HEK293T (cell line): ENCODE results near the gene MORC4.
"Not testable (repeated sequence)": the region's sequence is repeated elsewhere in the genome, so short reads cannot be mapped to it uniquely, and the experiment has no call there.

ENCODE experiments used
- CTCF ChIA-PET: fragments of 350-600 bp; formaldehyde crosslinking; extraction: SDS; loops from one replicate; lab custom pipeline; 2021; ENCODE audit warnings: antibody characterized with exemption, inconsistent platforms; lab: Yijun Ruan, JAX
- POLR2A ChIA-PET: fragments of 350-600 bp; formaldehyde crosslinking; extraction: SDS; loops from one replicate; lab custom pipeline; 2020; ENCODE audit warnings: antibody characterized with exemption, inconsistent platforms; lab: Yijun Ruan, JAX
- DNase-seq: peaks from one replicate; pipeline ENCODE4 v3.0.0; 2012; ENCODE audit warnings: mixed read lengths; ENCODE audit errors: extremely low spot score
- ARNT ChIP-seq: fragments of 450-650 bp; IDR thresholded peaks from 2 replicates; pipeline ENCODE4 v1.6.1; 2017; ENCODE audit warnings: mild to moderate bottlenecking
- BHLHE40 ChIP-seq: fragments of 450-650 bp; IDR thresholded peaks from 2 replicates; pipeline ENCODE4 v1.6.1; 2016; ENCODE audit warnings: mild to moderate bottlenecking, moderate library complexity, borderline replicate concordance
- CTBP1 ChIP-seq: fragments of 450-650 bp; IDR thresholded peaks from 2 replicates; pipeline ENCODE4 v1.6.1; 2016; ENCODE audit warnings: borderline replicate concordance
- ELF4 ChIP-seq: fragments of 450-650 bp; IDR thresholded peaks from 2 replicates; pipeline ENCODE4 v1.6.1; 2017; ENCODE audit warnings: antibody characterized with exemption
- FOXA1 ChIP-seq: fragments of 450-650 bp; IDR thresholded peaks from 2 replicates; pipeline ENCODE4 v1.6.1; 2016; ENCODE audit warnings: mild to moderate bottlenecking
- FOXK2 ChIP-seq: fragments of 450-650 bp; IDR thresholded peaks from 2 replicates; pipeline ENCODE4 v1.6.1; 2016; ENCODE audit warnings: mild to moderate bottlenecking
- FOXM1 ChIP-seq: fragments of 450-650 bp; IDR thresholded peaks from 2 replicates; pipeline ENCODE4 v1.6.1; 2017; ENCODE audit warnings: mild to moderate bottlenecking, borderline replicate concordance
- HDGF ChIP-seq: fragments of 450-650 bp; IDR thresholded peaks from 2 replicates; pipeline ENCODE4 v1.6.1; 2017; ENCODE audit warnings: antibody characterized with exemption, borderline replicate concordance
- L3MBTL2 ChIP-seq: fragments of 450-650 bp; conservative IDR thresholded peaks from 2 replicates; pipeline ENCODE4 v1.6.1; 2016; ENCODE audit warnings: mild to moderate bottlenecking
- LEF1 ChIP-seq: fragments of 450-650 bp; IDR thresholded peaks from 2 replicates; pipeline ENCODE4 v1.6.1; 2017; ENCODE audit warnings: mild to moderate bottlenecking, borderline replicate concordance
- NFRKB ChIP-seq: fragments of 450-650 bp; IDR thresholded peaks from 2 replicates; pipeline ENCODE4 v1.6.1; 2016; ENCODE audit warnings: mild to moderate bottlenecking, moderate library complexity
- SP1 ChIP-seq: fragments of 450-650 bp; IDR thresholded peaks from 2 replicates; pipeline ENCODE4 v1.6.1; 2017
- SUZ12 ChIP-seq: fragments of 450-650 bp; IDR thresholded peaks from 2 replicates; pipeline ENCODE4 v1.6.1; 2016; ENCODE audit warnings: mild to moderate bottlenecking
- TARDBP ChIP-seq: fragments of 450-650 bp; IDR thresholded peaks from 2 replicates; pipeline ENCODE4 v1.6.1; 2016
- ZNF384 ChIP-seq: fragments of 450-650 bp; IDR thresholded peaks from 2 replicates; pipeline ENCODE4 v1.6.1; 2016
- TF ChIP-seq, protein P1 (sequence below): fragments of 450-650 bp; IDR thresholded peaks from 2 replicates; pipeline ENCODE4 v1.6.1; 2016

Gene MORC4

DNA sequence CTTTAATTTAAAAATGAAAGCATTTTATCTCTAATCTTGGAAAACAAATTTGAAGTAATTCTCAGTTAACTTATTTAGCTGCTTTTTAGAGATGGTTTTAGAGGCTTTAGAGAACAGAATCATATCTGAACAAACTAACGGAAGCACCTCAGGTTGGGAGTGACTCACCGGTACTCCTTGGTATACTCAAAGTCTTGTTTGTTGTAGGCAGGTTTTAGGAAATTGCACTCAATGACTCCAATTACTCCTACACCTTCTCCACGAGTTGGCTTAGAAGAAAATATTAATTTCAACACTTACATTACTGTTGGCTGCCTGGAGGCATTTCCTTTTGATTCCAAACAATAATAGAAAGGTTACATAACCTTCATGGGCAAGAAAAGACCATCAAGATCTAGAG is 23.6 kb downstream of the MORC4 start:
- no peak for DNase-seq
- TF ChIP-seq NFRKB, result no peak
- no peak for TF ChIP-seq BHLHE40
- TF ChIP-seq FOXK2, result no peak
- no peak for TF ChIP-seq ARNT
- TF ChIP-seq CTBP1, result no peak
- TF ChIP-seq ZNF384, result no peak
- no peak for TF ChIP-seq ELF4
- TF ChIP-seq SP1, result no peak
- TF ChIP-seq SUZ12, result no peak
- no peak for TF ChIP-seq FOXA1
- no peak for TF ChIP-seq LEF1
- no peak for TF ChIP-seq HDGF
- TF ChIP-seq TARDBP, result no peak
- TF ChIP-seq, protein P1, sequence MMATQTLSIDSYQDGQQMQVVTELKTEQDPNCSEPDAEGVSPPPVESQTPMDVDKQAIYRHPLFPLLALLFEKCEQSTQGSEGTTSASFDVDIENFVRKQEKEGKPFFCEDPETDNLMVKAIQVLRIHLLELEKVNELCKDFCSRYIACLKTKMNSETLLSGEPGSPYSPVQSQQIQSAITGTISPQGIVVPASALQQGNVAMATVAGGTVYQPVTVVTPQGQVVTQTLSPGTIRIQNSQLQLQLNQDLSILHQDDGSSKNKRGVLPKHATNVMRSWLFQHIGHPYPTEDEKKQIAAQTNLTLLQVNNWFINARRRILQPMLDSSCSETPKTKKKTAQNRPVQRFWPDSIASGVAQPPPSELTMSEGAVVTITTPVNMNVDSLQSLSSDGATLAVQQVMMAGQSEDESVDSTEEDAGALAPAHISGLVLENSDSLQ, result no peak
- CTCF ChIA-PET, result no interaction called here
- POLR2A ChIA-PET, result no interaction called here

DNA sequence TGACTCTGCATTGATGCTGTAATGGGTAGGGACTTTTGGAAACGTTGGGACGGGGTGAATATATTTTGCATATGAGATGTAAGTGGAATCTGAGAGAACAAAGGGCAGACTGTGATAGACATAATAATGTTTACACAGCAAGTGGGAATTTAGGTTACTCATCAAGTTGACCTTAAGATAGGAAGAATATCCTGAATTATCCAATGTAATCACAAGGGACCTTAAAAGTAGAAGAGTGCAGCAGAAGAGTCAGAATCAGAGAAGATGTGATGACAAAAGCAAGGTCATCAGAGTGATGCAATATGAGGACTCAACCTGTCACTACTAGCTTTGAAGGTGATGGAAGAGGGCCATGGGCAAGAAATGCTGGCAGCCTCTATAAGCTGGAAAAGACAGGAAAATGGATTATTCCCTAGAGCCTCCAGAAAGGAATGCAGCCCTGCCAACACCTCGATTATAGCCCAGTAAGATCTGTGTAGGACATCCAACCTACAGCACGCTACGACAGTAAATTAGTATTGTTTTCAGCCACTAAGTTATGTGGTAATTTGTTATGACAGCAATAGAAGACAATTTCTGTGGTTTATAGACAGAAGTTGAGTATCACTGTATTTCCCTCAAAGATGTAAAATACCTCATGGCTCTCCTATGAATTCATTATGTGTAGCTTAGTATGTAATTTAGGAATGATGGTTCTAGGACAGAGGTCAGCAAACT is 26.4 kb downstream of the MORC4 start:
- DNase-seq, result no peak
- ChIA-PET CTCF (no interaction called here), POLR2A (no interaction called here)
- TF ChIP-seq ELF4 (no peak), ZNF384 (no peak), LEF1 (no peak), SUZ12 (no peak), ARNT (no peak), TARDBP (no peak), BHLHE40 (no peak), SP1 (no peak), FOXA1 (no peak), HDGF (no peak), L3MBTL2 (no peak), NFRKB (no peak), FOXK2 (no peak)

DNA sequence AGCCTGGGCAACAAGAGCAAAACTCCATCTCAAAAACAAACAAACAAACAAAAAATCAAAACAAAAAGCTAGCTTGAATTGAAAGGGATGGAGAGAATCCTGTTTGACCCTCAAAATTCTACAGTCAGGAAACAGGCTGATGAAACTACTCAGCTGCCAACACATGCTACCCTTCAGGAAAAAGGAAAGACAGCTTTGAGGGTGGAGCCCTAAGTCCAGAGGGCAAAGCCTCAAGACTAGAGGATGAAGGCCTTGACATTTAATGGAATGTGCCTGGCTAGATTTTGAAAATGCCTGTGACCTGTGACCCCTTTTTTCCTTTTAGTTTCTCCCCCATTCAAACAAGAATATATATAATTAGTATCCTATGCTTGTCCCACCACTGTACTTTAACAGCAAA is 27.1 kb downstream of the MORC4 start:
- ChIA-PET CTCF (no interaction called here), POLR2A (no interaction called here)
- TF ChIP-seq SUZ12, result no peak
- TF ChIP-seq ELF4, result no peak
- no peak for TF ChIP-seq ARNT
- TF ChIP-seq HDGF, result no peak
- TF ChIP-seq ZNF384, result no peak
- TF ChIP-seq FOXM1, result no peak
- TF ChIP-seq LEF1, result no peak
- TF ChIP-seq L3MBTL2, result no peak
- no peak for TF ChIP-seq FOXK2
- TF ChIP-seq FOXA1, result no peak
- no peak for TF ChIP-seq SP1
- no peak for TF ChIP-seq TARDBP
- no peak for TF ChIP-seq BHLHE40
- TF ChIP-seq, protein P1, result no peak
- TF ChIP-seq CTBP1, result no peak
- no peak for TF ChIP-seq NFRKB
- DNase-seq, result no peak

DNA sequence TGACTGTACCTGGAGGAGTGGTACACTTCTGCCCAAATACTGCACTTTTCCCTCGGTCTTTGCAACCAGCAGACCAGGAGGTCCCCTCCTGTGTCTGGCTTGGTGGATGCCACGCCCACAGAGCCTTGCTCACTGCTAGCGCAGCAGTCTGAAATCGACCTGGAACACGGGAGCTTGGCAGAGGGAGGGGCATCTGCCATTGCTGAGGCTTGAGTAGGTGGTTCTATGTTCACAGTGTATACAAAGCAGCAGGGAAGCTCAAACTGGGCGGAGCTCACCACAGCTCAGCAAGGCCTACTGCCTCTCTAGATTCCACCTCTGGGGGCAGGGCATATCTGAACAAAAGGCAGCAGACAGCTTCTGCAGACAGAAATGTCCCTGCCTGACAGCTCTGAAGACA is 33.5 kb downstream of the MORC4 start:
- POLR2A ChIA-PET, result not testable (repeated sequence)
- peak; percentile 21 for DNase-seq
- CTCF ChIA-PET, result interaction anchor here (1.2 to 1.3 kb wide), 2 partner anchors 11 to 72 kb away, joined by 3 to 4 read pairs; no protein-coding TSS in a partner anchor

DNA sequence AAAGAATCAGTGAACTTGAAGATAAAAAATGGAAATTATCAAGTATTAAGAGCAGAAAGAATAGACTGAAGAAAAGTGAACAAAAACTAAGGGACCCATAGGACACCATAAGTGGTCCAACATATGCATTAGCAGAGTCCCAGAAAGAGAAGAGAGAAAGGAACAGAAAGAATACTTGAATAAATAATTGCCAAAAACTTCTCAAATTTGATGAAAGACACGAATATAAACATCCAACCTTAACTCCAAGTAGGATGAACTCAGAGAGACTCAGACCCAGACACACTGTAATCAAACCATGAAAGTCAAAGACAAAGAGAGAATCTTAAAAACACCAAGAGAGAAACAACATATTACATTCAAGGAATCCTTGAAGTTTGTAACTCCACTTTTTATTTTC is 35.7 kb downstream of the MORC4 start:
- no peak for DNase-seq
- POLR2A ChIA-PET, result no interaction called here
- CTCF ChIA-PET, result interaction anchor here (0.5 kb wide), 1 partner anchor 14 kb away, joined by 3 read pairs; no protein-coding TSS in a partner anchor
- TF ChIP-seq LEF1 (no peak), TARDBP (no peak), NFRKB (no peak), ZNF384 (no peak), HDGF (no peak), SP1 (no peak), FOXA1 (no peak), FOXM1 (no peak), L3MBTL2 (no peak), FOXK2 (no peak), ELF4 (no peak), ARNT (no peak), SUZ12 (no peak), BHLHE40 (no peak)
- TF ChIP-seq, protein P1, result no peak

DNA sequence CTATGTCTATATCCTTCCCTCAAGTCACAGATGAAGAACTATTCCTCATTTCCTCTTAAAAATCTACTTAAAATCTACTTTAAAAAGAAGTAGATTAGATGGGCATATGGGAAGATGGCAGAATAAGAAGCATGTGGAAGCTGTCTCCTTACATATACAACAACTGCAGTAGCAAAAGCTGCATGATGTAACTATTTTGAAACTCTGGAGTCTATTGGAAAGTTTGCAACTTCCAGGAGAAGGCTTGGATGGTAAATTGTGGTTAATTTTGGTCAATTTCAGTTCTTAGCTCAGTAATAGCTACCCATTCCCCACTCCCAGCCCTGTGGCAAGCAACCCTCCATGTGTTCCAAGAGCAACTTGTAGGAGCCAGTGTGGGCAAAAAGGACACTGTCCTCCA is 36.9 kb downstream of the MORC4 start:
- CTCF ChIA-PET, result no interaction called here
- no peak for DNase-seq
- TF ChIP-seq FOXK2 (no peak), LEF1 (no peak), NFRKB (no peak), HDGF (no peak), SUZ12 (no peak), BHLHE40 (no peak), ZNF384 (no peak), L3MBTL2 (no peak)
- POLR2A ChIA-PET, result no interaction called here
